ENCODE results near the gene RGS1.

RGS1 gene

GRCh38 chr1:192575499-192576189 lies at the start of gene RGS1:
Gene RGS1, plus strand, starts transcription at chr1:192575773. Its CDS starts 20 bp downstream, at chr1:192575793.
- Histone ChIP-seq H3K27me3 (ENCODE audit: insufficient read depth, low read depth) (no peaks in the 10 kb centered on the region), H3K36me3 (ENCODE audit: insufficient read depth) (peaks cover 33% of the 10 kb centered on the region), H3K9ac (peak within 1 kb of the TSS; percentile 94), H3K4me2 (peak within 1 kb of the TSS; percentile 95), H3K27ac (peak within 1 kb of the TSS; percentile 92), H3K4me1 (ENCODE audit: low read depth, poor library complexity, severe bottlenecking) (peaks cover 74% of the 10 kb centered on the region), H2AFZ (ENCODE audit: low read depth) (no peak within 1 kb of the TSS), H3K4me3 (IDR thresholded peaks at IDR 0.05; ENCODE audit: insufficient read depth, low read depth, low read length) (peak within 1 kb of the TSS; percentile 95), H3K79me2 (ENCODE audit: insufficient read depth, low read depth) (peaks cover 46% of the 10 kb centered on the region), H4K20me1 (ENCODE audit: insufficient read depth) (peaks cover 12% of the 10 kb centered on the region; the same call in 1 of the 2 replicates)
- TF ChIP-seq CTCF (conservative IDR thresholded peaks at IDR 0.05; ENCODE audit: low read depth, low read length): peak; percentile 35; the same call in 1 of the 2 replicates

GRCh38 chr1:192527111-192527795 lies 48.3 kb upstream of the RGS1 start:
- no peaks in the 10 kb centered on the region for H3K79me2 ChIP-seq (ENCODE audit: insufficient read depth, low read depth)
- H3K27me3 ChIP-seq (ENCODE audit: insufficient read depth, low read depth): no peaks in the 10 kb centered on the region
- H3K4me3 ChIP-seq (IDR thresholded peaks at IDR 0.05; ENCODE audit: insufficient read depth, low read depth, low read length): no peak overlapping the region
- no peak overlapping the region for H3K27ac ChIP-seq
- H3K9ac ChIP-seq: no peak overlapping the region
- H2AFZ ChIP-seq (ENCODE audit: low read depth): no peak overlapping the region
- H3K4me1 ChIP-seq (ENCODE audit: low read depth, poor library complexity, severe bottlenecking): peaks cover 57% of the 10 kb centered on the region
- H3K4me2 ChIP-seq: no peak overlapping the region
- H3K36me3 ChIP-seq (ENCODE audit: insufficient read depth): no peaks in the 10 kb centered on the region
- H4K20me1 ChIP-seq (ENCODE audit: insufficient read depth): no peaks in the 10 kb centered on the region
- TF ChIP-seq CTCF (conservative IDR thresholded peaks at IDR 0.05; ENCODE audit: low read depth, low read length): no peak

GRCh38 chr1:192527950-192528349 lies 47.6 kb upstream of the RGS1 start:
- no peak for TF ChIP-seq CTCF (conservative IDR thresholded peaks at IDR 0.05; ENCODE audit: low read depth, low read length)
- Histone ChIP-seq H3K4me3 (IDR thresholded peaks at IDR 0.05; ENCODE audit: insufficient read depth, low read depth, low read length) (no peak overlapping the region), H3K27me3 (ENCODE audit: insufficient read depth, low read depth) (no peaks in the 10 kb centered on the region), H3K9ac (no peak overlapping the region), H2AFZ (ENCODE audit: low read depth) (no peak overlapping the region), H3K27ac (no peak overlapping the region), H4K20me1 (ENCODE audit: insufficient read depth) (no peaks in the 10 kb centered on the region), H3K36me3 (ENCODE audit: insufficient read depth) (no peaks in the 10 kb centered on the region), H3K4me1 (ENCODE audit: low read depth, poor library complexity, severe bottlenecking) (peaks cover 57% of the 10 kb centered on the region), H3K79me2 (ENCODE audit: insufficient read depth, low read depth) (no peaks in the 10 kb centered on the region), H3K4me2 (no peak overlapping the region)

GRCh38 chr1:192529031-192529755 lies 46.4 kb upstream of the RGS1 start:
- H3K4me2 ChIP-seq: peak overlapping the region; percentile 69; the same call in 1 of the 2 replicates
- H4K20me1 ChIP-seq (ENCODE audit: insufficient read depth): no peaks in the 10 kb centered on the region
- H3K79me2 ChIP-seq (ENCODE audit: insufficient read depth, low read depth): no peaks in the 10 kb centered on the region
- peak overlapping the region; percentile 55; the same call in 1 of the 2 replicates for H3K27ac ChIP-seq
- H3K4me3 ChIP-seq (IDR thresholded peaks at IDR 0.05; ENCODE audit: insufficient read depth, low read depth, low read length): no peak overlapping the region
- TF ChIP-seq CTCF (conservative IDR thresholded peaks at IDR 0.05; ENCODE audit: low read depth, low read length): no peak
- no peak overlapping the region for H3K9ac ChIP-seq
- H3K36me3 ChIP-seq (ENCODE audit: insufficient read depth): no peaks in the 10 kb centered on the region
- H3K27me3 ChIP-seq (ENCODE audit: insufficient read depth, low read depth): no peaks in the 10 kb centered on the region
- no peak overlapping the region for H2AFZ ChIP-seq (ENCODE audit: low read depth)
- peaks cover 62% of the 10 kb centered on the region for H3K4me1 ChIP-seq (ENCODE audit: low read depth, poor library complexity, severe bottlenecking)
